Suprapubic skin (tissue), 4 donors: Measurements from ENCODE around the gene CCL8.

Experiments
- CTCF ChIP-seq, 2 donors: fragments of 200-600 bp in 1 of 2; fragments of 450-650 bp in 1 of 2; sonication (generic) in 1 of 2; IDR thresholded peaks; one replicate each; pipeline ENCODE4 v1.5.1; 2016 to 2019; ENCODE audit warnings: antibody characterized with exemption in 2 of 2, mild to moderate bottlenecking in 1 of 2, moderate library complexity in 1 of 2
- EP300 ChIP-seq: sonication (generic); formaldehyde crosslinking; IDR thresholded peaks from one replicate; pipeline ENCODE4 v1.6.1; 2017; ENCODE audit warnings: antibody characterized with exemption
- POLR2A ChIP-seq, 2 donors: fragments of 450-650 bp; IDR thresholded peaks; one replicate each; pipeline ENCODE4 v1.6.1; 2017; ENCODE audit warnings: antibody characterized with exemption in 2 of 2, mild to moderate bottlenecking in 2 of 2, moderate library complexity in 2 of 2
- POLR2AphosphoS5 ChIP-seq, 3 donors: sonication (generic); formaldehyde crosslinking; IDR thresholded peaks; one replicate each; pipeline ENCODE4 v1.6.1; 2017; ENCODE audit warnings: antibody characterized with exemption in 3 of 3

- TF ChIP-seq CTCF (IDR thresholded peaks at IDR 0.05) (no peak), POLR2AphosphoS5 (IDR thresholded peaks at IDR 0.05) (no peak), EP300 (no peak), POLR2A (IDR thresholded peaks at IDR 0.05) (no peak)
These were observed 31.4 kb upstream of the CCL8 start for GRCh38 chr17:34287875-34288274.
